ENCODE data around the gene CCDC9. TPM values are rescaled to one million over a fixed set of nuclear protein-coding genes. Genes with fewer than 3 reads are reported as not detected.

CCDC9 gene
- 34.4 and 36.9 TPM in 2 replicates for total RNA-seq (2021)
- long read RNA-seq, partial matches to known transcripts, result 6 of 8 reads
- long read RNA-seq, other reads (novel, unspliced or antisense), result 1 of 8 reads

DNA sequence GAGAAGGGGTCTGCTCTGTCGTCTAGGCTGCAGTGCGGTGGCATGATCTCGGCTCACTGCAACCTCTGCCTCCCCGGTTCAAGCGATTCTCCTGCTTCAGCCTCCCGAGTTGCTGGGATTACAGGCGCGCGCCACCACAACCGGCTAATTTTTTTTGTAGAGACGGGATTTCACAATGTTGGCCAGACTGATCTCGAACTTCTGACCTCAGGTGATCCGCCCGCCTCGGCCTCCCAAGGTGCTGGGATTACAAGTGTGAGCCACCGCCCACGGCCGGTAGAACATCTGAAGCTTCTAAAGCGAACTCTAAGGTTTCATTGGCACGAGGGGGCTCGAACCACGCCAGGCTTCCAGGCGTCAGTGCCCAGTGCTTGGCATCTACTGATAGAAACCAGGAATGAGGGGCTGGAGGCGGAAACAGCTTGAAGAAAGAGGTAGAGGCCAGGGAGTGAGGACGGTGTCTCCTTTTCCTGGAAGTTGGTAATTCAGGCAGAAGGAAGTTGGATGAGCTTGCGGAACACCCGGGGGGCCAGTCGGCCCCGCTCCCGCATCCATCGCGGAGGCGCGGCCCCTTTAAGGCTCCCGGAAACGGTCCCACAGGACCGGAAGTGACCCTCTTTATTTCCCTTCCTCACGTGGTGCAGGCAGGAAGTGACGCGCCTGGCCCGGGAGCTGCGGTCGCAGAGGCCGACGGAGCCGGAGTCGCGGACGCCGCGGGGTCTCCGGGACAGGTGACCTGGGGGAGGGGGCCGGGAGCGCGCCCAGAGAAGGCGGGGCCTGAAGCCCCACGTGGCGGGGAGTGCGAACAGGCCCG is at the start of gene CCDC9:
TSS of gene CCDC9 (plus strand) at position 647 of the 814 bp plus-strand sequence. CDS start 1,876 bp downstream, outside the sequence.
- Histone ChIP-seq H2AFZ (ENCODE audit: low read length) (peak within 1 kb of the TSS; percentile 4), H3K27ac (ENCODE audit: insufficient read length, low read depth, low read length) (no peak within 1 kb of the TSS), H3K23me2 (ENCODE audit: insufficient read length, low read depth, low read length, poor library complexity, severe bottlenecking) (peaks cover 12% of the 10 kb centered on the region), H2BK120ac (ENCODE audit: low read depth, low read length, poor library complexity, severe bottlenecking) (no peak within 1 kb of the TSS), H2BK5ac (ENCODE audit: insufficient read length, low read length) (no peak within 1 kb of the TSS), H3K9ac (ENCODE audit: extremely low read depth, insufficient read length, low read length) (peak within 1 kb of the TSS; percentile 79), H3K4ac (ENCODE audit: low read depth, low read length) (no peak within 1 kb of the TSS; the same call in 1 of the 2 replicates), H3K23ac (ENCODE audit: insufficient read length, low read depth, low read length) (no peak within 1 kb of the TSS), H4K8ac (replicated peaks; ENCODE audit: insufficient read length, low read depth, low read length) (no peak within 1 kb of the TSS), H2BK15ac (ENCODE audit: low read depth, low read length) (no peak within 1 kb of the TSS), H4K91ac (ENCODE audit: insufficient read length, low read depth, low read length) (no peak within 1 kb of the TSS), H3K4me1 (ENCODE audit: insufficient read depth, low read length) (no peaks in the 10 kb centered on the region), H3T11ph (ENCODE audit: low read length) (no peak within 1 kb of the TSS), H3K27me3 (ENCODE audit: insufficient read depth, low read length) (no peaks in the 10 kb centered on the region), H3K79me2 (ENCODE audit: insufficient read depth, low read length) (no peaks in the 10 kb centered on the region), H3K9me3 (ENCODE audit: control insufficient read depth, low read depth, low read length) (no peaks in the 10 kb centered on the region), H2AK5ac (ENCODE audit: insufficient read length, low read length) (no peak within 1 kb of the TSS), H3K14ac (ENCODE audit: insufficient read depth, low read length) (peak within 1 kb of the TSS; percentile 7; the same call in 1 of the 2 replicates), H3K18ac (ENCODE audit: insufficient read length, low read depth, low read length) (peak within 1 kb of the TSS; percentile 74), H2BK12ac (ENCODE audit: insufficient read length, low read depth, low read length) (peak within 1 kb of the TSS; percentile 3), H4K20me1 (ENCODE audit: control insufficient read depth, insufficient read depth, insufficient read length) (no peaks in the 10 kb centered on the region), H3K79me1 (ENCODE audit: insufficient read depth, low read depth, low read length, poor library complexity, severe bottlenecking) (no peaks in the 10 kb centered on the region), H3K56ac (ENCODE audit: insufficient read length, low read depth, low read length) (no peak within 1 kb of the TSS), H2BK20ac (ENCODE audit: low read depth, low read length, poor library complexity, severe bottlenecking) (no peak within 1 kb of the TSS), H3K4me2 (ENCODE audit: insufficient read depth, insufficient read length, low read length) (peak within 1 kb of the TSS; percentile 98), H4K5ac (ENCODE audit: insufficient read length, low read depth, low read length) (no peak within 1 kb of the TSS)
- peak; percentile 99 for DNase-seq
- TF ChIP-seq, protein P1, sequence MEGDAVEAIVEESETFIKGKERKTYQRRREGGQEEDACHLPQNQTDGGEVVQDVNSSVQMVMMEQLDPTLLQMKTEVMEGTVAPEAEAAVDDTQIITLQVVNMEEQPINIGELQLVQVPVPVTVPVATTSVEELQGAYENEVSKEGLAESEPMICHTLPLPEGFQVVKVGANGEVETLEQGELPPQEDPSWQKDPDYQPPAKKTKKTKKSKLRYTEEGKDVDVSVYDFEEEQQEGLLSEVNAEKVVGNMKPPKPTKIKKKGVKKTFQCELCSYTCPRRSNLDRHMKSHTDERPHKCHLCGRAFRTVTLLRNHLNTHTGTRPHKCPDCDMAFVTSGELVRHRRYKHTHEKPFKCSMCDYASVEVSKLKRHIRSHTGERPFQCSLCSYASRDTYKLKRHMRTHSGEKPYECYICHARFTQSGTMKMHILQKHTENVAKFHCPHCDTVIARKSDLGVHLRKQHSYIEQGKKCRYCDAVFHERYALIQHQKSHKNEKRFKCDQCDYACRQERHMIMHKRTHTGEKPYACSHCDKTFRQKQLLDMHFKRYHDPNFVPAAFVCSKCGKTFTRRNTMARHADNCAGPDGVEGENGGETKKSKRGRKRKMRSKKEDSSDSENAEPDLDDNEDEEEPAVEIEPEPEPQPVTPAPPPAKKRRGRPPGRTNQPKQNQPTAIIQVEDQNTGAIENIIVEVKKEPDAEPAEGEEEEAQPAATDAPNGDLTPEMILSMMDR (conservative IDR thresholded peaks at IDR 0.05), result no peak
- peak within 1 kb of the TSS; percentile 96 to 99 (median 99) for H3K27ac Mint-ChIP-seq
- WGBS (ENCODE audit: extremely low coverage, insufficient read length, low lambda C conversion rate), result no CpG with 5 or more reads among the region's 60 CpGs
- peaks cover 27 to 33% (median 33%) of the 10 kb centered on the region in 3 experiments; a peak in 6 of 7 replicates for H3K36me3 Mint-ChIP-seq (ENCODE audit: insufficient read depth in 1 of 3, low read depth in 3 of 3)
- peaks cover 4% of the 10 kb centered on the region; the same call in 1 of the 2 replicates for H3K27me3 Mint-ChIP-seq (ENCODE audit: low read depth)
- H3K9me3 Mint-ChIP-seq, result no peaks in the 10 kb centered on the region
- peaks cover 12 to 21% of the 10 kb centered on the region in 2 experiments for H3K4me1 Mint-ChIP-seq
- H3K4me3 Mint-ChIP-seq, result peak within 1 kb of the TSS; percentile 86 to 89

Measured in H9 (cell line).